ENCODE results near the gene HOXC6.
A peak's percentile ranks its signal among the peaks of the same experiment; 100 is the strongest.

Gene HOXC6

DNA sequence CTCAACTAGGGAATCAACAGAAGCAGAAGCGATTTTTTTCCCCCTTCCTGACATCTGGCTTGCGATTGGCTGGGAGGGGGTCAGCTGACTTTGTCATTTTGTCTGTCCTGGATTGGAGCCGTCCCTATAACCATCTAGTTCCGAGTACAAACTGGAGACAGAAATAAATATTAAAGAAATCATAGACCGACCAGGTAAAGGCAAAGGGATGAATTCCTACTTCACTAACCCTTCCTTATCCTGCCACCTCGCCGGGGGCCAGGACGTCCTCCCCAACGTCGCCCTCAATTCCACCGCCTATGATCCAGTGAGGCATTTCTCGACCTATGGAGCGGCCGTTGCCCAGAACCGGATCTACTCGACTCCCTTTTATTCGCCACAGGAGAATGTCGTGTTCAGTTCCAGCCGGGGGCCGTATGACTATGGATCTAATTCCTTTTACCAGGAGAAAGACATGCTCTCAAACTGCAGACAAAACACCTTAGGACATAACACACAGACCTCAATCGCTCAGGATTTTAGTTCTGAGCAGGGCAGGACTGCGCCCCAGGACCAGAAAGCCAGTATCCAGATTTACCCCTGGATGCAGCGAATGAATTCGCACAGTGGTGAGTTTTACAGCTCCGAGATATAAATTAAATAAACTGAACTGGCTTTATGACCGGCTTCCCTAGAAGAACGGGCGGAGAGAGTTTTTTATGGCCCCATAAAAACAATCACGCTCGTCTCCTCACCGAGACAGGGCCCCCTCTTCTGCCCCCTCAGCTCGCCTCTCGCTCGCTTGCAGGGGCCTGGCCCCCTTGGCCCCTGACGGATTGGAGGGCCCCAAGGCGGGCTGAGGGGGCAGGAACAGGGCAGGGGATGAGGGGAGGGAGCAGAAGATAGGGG lies at the start of gene HOXC6:
Gene HOXC6, plus strand, starts transcription at position 127 of the 888 bp plus-strand sequence. Its CDS starts 82 bp downstream, at position 209.
- DNase-seq (ENCODE audit: low read depth) = no peak

DNA sequence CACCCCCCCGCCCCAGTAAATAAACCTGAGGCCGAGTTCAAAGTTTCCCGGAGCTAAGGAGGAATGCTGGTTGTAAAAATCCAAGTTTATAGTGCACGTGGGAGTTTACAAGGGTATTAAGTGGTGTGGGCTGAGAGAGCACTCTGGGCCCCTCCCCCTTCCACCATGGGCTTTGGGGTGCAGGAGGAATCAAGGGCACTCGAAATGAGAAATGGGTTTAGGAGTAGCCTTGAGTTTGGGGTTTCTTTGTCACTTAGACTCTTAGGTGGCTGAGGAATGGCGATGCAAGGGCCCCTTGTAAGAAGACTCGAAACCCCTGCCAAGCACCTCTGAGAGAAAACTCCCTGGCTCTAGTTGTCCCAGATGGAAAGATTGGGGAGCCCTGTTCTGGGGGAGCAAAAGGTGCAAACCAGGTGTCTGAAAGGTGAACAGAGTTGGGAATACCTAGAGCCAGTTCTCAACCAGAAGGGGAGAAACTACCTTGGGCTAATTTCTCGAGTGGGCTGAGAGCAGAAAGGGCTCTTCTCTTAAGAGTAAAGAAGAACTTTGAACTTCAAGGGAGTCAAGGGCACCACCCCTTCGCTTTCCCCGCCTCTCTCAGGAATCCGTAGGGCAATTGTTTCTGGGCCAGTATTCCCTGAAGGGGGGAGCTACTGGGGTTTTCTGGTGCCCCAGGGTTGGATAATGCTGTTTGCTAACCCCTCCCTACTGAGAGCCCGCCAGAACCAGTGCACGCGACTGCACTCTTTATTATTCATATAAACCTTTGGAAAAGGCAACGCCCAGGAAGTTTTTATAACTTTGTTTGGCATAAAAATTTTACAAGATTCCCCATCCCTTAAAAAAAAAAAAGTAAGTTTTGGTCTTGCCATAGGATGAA lies 49.5 kb upstream of the HOXC6 start:
- no peak for DNase-seq (ENCODE audit: low read depth)

DNA sequence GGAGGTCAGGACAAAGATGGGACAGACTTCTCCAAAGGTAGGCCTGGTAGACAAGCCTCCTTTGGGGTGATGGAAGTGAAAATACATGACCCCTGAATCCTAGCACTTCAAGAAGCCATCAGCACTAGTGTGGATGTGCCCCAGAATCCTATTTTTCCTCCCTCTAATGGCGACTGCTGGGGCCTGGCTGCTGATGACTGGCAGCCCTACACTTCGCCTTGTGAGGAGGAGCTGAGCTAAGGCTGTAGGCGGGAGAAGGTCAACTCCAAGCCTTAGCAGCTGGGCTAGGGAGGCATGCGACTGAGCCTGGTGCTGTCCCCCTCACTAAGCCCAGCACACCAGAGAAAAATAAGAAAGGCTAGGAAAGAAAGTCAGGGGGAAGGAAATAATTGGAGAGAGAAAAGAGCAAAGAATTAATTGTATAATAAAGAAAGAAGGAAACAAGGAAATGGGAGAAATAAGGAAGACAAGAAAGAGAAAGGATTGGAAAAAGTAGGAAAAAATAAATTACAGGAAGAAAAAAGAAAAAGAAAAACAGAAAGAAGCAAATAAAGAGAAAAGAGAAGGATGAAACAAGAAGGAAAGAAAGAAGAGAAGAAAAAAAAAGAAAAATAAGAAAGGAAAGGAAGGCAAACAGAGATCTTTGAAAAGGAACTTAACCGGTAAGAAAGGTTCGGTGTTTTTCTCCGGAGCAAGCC lies 48.0 kb upstream of the HOXC6 start:
- no peak for DNase-seq (ENCODE audit: low read depth)

DNA sequence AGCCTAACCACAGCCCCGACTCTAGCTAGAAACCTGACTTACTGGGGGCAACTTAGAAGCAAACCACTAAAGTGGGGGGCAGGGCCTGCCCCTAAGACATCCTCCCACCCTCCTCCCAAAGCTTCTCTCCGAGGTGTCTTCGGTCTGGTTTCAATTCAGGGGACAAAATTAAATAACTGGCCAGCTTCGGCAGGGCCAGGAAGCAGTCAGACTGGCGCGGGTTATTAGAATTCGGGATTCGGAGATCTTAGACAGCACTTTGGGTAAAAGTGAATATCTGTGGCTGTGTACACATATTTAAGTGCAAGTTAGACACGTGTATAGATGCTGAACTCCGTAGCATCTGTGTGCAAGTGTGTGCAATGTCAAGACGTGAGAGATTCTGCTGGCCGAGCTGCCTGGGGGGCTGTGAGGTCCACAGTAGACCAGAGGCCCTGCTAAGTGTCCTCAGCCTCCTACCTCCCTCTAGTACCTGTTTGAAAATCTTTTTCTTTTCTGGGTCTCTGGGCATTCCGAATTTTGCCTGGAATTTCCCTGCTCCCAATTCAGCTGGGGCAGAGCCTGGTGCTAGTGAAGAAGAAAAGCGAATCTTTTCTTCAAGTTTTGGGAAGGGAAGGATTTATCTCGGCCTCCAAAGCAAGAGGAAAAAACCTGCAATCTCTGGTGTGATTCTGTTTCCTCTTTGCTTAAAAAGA lies 47.3 kb upstream of the HOXC6 start:
- DNase-seq (ENCODE audit: low read depth) = no peak

DNA sequence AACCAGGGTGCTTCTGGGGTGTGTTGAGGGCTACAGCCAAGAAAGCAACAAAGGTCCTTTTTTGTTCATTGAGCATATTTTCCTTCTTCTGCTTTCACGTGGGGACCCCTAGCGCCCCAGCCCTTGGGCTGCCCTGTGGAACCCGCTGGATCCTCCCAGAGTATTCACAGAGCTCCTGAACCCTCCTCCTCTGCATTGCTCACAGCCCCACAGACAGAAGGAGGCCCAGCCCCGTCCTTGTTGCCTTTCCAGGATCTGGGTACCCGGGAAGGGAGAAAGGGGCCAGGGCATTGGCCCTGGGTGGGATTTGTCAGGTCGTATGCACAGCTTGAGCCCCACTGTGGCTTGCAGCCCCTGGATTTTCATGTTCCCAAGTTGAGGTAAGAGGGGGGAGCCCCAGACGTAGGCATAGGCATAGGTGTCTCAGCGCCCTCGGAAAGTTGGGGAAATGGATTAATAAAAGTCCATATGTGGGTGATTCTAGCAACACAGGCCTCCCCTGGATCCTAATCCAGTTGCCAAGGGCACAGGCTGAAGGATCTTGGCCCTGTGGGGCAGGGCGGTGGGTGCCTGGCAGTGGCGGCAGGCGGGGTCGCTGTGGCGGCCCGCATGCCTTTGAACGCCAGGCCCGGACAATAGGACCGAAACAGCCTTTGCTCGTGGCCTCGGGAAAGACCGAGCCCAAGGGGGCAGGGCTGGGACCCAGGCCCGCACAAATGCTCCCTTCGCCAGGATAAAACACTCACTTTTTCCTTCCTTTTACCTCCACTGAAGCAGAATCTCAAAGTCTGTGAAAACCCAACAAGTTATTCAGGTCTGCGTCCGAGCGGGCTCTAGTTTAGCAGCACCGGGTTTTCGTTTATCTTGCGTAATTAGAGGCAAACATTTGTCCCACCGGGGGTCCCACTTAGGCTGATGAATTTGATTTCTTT lies 46.3 kb upstream of the HOXC6 start:
- DNase-seq (ENCODE audit: low read depth) = no peak

DNA sequence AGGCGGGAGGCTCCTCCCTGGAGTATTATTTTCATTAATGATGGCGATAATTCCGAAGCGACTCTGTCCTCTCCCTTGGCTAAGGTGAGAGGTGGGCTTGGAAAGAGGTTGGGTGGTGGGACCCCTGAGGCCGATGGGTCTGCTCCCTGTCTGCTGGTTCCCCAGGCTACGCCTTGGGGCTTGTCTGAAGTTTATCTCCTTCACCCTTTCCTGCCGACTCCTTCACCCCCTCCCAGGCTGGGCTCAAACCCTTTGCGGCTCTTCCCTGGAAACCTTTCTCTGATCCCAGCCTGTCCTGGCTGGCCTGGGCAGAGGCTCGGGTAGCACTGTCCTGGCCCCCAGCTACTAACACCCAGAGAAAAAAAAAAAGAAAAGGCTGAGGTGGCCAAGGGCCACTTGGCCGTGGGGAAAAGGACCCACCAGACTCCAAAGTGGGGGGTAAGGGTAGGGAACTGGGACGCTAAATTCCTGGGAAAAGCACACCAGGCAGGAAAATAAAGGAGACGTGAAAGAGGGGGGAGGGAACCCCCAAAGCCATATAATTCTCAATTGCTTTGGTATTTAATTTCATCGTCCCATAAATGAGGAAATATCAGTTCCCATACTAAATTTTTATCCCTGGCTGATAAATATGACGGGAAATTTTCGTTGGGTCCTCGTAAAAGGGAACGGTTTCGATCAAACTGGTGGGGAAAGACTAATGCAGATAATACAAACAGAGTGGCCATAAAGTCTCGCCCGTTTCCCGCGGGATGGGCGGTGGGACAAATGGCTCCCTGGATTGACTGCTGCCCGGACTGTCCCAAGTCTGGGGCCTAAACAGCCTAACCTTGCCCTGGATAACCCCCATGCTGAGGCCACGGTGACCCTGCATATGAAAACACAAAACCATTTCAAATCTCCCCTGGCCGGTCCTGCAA lies 45.3 kb upstream of the HOXC6 start:
- no peak for DNase-seq (ENCODE audit: low read depth)

DNA sequence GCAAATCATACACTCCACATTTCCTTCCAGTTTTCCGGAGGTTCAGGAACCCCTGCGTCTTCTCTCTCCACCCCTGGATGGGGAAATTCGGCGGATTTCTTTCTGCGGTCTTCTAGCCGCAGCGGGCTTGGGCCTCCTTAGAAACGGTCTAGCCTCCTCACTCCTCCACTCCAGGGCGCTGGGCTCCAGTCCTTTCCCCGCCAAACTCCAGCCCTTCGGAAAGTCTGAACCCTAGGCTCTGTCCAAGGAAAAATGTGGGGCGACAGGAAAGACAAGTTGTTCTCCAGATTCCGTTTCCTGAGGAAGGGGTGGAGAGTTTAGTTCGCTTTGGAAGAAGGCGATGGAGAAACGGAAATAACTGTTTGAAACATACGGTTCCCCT lies 44.7 kb upstream of the HOXC6 start:
- DNase-seq (ENCODE audit: low read depth) = no peak

DNA sequence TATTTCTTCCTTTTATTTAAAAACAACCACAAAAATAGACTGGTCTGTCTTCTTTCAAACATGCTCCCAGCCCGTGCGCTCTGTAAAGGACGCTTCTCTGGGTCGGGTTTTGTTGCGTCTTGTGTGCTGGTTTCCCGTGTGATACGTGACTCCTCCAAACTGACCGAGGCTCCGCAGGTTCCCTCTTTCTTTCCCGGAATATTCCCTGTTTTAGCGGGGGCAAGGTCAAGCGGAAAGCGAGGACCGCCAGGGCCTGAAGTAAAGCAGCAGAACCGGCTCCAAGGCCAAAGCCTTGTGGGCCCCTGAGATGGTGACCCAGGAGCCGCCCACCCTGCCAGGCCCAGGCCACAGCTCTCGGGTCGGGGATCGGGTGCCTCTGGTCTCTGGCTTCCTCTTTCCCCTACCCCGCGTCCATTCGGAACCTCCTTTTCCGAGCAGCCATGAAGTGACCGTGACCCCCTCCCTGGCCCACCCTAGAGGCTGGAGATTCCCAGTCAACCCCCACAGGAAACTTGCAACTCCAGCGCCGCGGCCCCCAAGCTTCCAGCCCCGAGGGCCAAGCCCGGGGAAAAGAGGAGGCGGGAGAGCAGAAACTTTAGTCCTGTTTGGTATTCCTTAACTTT lies 44.2 kb upstream of the HOXC6 start:
- DNase-seq (ENCODE audit: low read depth) = peak; percentile 78

DNA sequence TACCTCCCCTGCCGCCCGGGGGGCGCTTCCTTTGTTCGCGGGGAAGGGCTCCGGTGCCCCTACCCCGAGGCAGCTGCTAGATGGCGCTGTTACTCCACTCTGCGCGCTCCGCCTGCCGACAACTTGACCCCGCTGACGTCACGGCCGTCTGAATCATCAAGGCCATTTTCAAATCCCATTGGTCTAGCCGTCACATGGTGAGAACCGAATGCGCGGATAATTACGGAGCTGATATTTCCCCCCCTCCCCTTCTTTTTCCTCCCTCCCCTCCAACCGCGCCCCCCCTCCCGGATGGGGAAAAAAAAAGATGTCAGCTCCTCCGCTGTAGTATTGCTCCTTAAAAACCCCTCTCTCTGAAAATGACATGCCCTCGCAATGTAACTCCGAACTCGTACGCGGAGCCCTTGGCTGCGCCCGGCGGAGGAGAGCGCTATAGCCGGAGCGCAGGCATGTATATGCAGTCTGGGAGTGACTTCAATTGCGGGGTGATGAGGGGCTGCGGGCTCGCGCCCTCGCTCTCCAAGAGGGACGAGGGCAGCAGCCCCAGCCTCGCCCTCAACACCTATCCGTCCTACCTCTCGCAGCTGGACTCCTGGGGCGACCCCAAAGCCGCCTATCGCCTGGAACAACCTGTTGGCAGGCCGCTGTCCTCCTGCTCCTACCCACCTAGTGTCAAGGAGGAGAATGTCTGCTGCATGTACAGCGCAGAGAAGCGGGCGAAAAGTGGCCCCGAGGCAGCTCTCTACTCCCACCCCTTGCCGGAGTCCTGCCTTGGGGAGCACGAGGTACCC lies 43.1 kb upstream of the HOXC6 start, which contains the start of gene HOXC10:
Gene HOXC10, plus strand, starts transcription at position 246 of the 791 bp plus-strand sequence. Its CDS starts 114 bp downstream, at position 360.
- DNase-seq (ENCODE audit: low read depth) = peak; percentile 95

DNA sequence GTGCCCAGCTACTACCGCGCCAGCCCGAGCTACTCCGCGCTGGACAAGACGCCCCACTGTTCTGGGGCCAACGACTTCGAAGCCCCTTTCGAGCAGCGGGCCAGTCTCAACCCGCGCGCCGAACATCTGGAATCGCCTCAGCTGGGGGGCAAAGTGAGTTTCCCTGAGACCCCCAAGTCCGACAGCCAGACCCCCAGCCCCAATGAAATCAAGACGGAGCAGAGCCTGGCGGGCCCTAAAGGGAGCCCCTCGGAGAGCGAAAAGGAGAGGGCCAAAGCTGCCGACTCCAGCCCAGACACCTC lies 42.6 kb upstream of the HOXC6 start:
- no peak for DNase-seq (ENCODE audit: low read depth)

DNA sequence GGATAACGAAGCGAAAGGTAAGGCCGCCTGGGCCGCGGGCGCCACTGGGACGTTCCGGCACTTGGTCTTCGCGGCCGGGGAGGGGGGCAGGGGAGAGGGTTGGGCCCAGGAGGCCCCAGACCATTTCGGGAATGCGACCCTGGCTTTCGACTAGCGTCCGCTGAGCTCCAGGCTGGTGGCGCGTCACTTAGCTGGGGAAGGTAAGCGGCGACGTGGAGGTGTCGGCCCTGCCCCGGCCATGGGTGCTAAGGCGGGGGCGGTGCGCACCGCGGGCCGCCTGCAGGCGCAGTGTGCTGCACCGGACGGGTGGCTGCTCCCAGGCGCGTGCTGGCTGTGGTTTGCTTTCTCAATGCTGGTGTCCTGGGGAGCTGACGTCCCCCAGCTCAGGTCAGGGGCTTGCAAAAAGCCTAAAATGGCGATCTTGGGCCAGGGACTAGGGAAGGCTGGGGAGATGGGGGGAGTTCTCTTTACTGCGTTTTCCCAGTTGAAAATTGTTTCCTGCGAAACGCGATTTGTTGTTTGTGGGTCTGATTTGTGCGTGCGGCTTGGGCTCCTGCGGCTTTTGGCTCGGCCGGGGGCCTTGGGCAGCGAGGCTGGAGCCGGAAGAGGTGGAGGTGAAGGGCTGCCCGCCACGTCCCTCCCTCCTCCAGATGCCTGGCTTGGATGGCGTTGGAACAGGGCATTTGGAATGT lies 42.1 kb upstream of the HOXC6 start:
- DNase-seq (ENCODE audit: low read depth) = no peak

DNA sequence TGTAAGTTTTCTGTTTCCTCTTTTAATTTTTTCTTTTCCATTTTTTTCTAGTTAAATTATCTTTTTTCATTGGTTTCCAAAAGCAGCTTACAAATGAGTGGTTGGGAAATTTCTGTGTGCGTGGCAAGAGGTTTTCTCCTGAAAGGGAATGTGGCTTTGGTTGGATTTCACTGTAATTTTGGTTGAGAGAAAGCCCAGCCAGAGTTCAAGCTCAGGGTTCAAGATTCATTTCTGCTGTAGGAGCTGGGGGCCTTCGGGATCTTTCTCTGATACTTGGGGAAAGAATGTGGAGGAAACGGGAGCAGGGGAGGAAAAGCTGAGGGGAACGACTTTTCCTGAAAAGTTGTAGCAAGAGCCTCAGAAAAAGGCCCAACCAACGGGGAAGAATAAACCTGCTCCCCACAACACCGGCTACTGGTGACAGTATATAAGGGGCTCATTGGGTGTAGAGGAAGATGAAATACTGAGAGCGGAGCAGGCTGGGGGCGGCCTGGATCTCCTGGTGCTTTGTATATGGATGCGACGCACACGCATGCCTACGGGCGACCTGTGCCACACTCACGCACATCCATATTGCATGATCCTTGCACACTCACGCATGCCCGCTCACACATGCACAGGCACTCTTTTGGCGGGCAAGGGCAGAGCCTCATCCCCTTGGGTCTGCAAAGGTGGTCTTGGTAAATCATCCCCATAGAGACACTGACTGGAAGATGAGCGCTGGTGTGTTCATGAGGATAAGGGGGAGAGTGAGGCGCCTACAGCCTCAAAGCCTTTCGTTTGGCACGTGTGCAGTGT lies 41.4 kb upstream of the HOXC6 start:
- DNase-seq (ENCODE audit: low read depth) = no peak

DNA sequence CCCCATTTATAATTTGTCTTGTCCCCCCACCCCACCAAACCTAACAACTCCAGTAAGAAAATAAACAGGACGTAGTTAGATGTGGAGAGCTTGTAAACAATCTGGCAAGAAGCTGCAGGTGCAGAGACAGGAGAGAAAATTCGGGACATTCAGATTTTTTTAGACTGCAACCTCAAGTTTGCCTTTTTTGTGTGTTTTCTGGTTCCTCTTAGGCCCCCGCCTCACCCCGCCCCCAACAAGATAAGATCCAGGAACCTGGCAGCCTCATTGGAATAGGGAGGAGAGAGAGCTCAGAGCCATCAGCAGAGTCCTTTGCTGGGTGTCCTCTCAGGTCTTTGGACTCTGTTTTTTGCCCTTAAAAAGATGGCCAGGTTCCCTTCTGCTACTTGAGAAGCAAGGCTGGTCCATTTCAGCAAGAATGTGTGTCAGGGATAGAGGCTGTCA lies 40.4 kb upstream of the HOXC6 start:
- no peak for DNase-seq (ENCODE audit: low read depth)

DNA sequence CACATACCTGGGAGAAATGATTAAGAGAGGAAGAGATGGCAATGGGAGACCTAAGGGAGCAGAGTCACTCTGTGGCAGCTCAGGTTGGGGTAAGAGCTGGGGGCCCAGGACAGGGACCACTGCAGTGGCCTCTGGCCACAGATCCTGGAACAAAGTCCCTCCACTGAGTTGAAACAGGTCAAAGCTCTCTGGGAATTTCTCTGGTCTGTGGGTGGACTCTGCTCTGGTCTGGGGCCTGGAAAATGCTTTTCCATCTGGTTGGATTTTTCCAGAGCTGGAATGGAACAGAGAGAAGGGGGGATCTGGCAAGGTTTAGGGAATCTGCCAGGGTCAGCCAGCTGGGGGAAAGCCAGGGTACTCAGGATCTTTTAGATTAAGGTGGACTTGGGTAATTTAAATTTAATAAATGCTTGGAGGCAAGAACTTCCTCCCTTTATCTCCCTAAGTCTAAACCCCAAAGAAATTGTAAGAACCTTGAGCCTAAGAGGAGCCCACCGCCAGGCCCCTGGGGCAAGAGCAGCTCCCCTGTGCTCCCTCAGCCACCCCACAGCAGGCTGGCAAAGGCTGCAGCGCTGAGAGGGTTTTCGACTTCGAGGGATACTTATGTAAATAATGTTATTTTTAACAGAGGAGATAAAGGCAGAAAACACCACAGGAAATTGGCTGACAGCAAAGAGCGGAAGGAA lies 39.6 kb upstream of the HOXC6 start:
- DNase-seq (ENCODE audit: low read depth) = no peak

DNA sequence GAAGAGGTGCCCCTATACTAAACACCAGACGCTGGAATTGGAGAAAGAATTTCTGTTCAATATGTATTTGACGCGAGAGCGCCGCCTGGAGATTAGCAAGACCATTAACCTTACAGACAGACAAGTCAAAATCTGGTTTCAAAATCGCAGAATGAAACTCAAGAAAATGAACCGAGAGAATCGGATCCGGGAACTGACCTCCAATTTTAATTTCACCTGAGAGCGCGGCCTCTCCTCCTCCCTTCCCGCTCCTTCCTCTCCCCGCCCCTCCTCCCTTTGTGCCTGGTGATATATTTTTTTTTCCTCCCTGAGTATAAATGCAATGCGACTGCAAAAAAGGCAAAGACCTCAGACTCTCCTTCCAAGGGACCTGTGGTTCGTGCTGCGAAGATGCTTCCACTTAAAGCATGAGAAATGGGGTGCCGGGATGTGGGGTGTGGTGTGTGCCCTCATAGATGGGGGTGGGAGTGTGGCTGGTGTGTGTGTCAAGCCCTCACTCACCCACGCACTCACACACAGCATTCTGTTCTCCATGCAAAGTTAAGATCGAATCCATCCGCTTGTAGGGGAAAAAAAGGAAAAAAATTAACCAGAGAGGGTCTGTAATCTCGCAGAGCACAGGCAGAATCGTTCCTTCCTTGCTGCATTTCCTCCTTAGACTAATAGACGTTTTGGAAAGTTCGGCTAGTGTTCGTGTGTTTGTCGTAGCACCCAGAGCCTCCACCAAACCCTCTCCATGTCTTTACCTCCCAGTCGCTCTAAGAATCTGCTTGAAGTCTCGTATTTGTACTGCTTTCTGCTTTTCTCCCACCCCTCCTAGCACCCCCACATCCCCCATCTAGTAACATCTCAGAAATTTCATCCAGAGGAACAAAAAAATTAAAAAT lies 38.8 kb upstream of the HOXC6 start:
- DNase-seq (ENCODE audit: low read depth) = no peak

Data from HS-5 (cell line).